Subcutaneous abdominal adipose tissue (tissue), 5 donors: ENCODE results near the gene CNPY3.
A peak's percentile ranks its signal among the peaks of the same experiment; 100 is the strongest.
"Not testable (repeated sequence)": the region's sequence is repeated elsewhere in the genome, so short reads cannot be mapped to it uniquely, and the experiment has no call there.

ENCODE experiments used
- H3K27ac ChIP-seq: one replicate; pipeline ENCODE4 v1.7.0; 2013; ENCODE audit warnings: low read depth, mild to moderate bottlenecking, inconsistent platforms, low read length, moderate library complexity
- H3K27me3 ChIP-seq, 5 donors: one replicate each; pipeline ENCODE4 v1.7.0; 2013; ENCODE audit warnings: low read length in 5 of 5, inconsistent platforms in 1 of 5; ENCODE audit not compliant: control insufficient read depth in 5 of 5, insufficient read depth in 4 of 5
- H3K36me3 ChIP-seq, 5 donors: one replicate each; pipeline ENCODE4 v1.7.0; 2013; ENCODE audit warnings: low read length in 5 of 5; ENCODE audit not compliant: control insufficient read depth in 5 of 5, insufficient read depth in 5 of 5
- H3K4me1 ChIP-seq, 5 donors: one replicate each; pipeline ENCODE4 v1.7.0; 2013; ENCODE audit warnings: low read length in 5 of 5, mild to moderate bottlenecking in 3 of 5, moderate library complexity in 1 of 5; ENCODE audit not compliant: control insufficient read depth in 5 of 5, insufficient read depth in 5 of 5
- H3K4me3 ChIP-seq, 5 donors: one replicate each; pipeline ENCODE4 v1.7.0; 2013; ENCODE audit warnings: low read length in 5 of 5, low read depth in 1 of 5
- H3K9ac ChIP-seq, 5 donors: one replicate each; pipeline ENCODE4 v1.7.0; 2013; ENCODE audit warnings: low read length in 5 of 5, mild to moderate bottlenecking in 4 of 5, moderate library complexity in 3 of 5
- H3K9me3 ChIP-seq, 5 donors: one replicate each; pipeline ENCODE4 v1.7.0; 2013; ENCODE audit warnings: low read length in 5 of 5; ENCODE audit not compliant: control insufficient read depth in 5 of 5
- donor health status: healthy.
- donor health status: healthy.
- donor health status: healthy.
- donor health status: healthy.
- donor health status: healthy.

CNPY3 gene

DNA sequence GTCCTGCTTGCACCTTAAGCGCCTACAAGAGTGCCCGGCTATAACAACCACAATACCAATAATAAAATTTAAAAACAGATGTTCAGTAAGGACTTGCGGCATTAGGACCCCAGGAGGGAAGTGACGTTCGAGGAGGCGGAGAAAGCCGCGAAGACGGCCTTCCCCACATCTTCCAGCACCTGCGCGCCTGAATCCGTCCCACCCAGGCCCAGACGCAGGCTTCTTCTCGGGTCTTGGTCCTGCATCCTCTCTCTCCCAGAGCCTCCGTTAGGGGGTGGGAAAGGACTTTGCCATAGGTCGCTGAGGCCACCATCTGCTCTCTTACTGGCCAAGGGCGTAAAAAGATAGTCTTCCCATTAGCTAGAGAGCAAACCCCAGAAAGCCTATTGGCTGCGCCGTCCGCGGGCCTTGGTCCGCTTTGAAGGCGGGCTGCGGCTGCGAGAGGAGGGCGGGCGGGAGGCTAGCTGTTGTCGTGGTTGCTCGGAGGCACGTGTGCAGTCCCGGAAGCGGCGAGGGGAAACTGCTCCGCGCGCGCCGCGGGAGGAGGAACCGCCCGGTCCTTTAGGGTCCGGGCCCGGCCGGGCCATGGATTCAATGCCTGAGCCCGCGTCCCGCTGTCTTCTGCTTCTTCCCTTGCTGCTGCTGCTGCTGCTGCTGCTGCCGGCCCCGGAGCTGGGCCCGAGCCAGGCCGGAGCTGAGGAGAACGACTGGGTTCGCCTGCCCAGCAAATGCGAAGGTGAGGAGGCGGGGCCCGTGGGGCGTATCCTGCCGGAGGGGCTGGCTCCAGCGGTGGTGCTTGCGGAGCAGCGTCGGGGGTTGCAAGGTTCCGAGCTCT lies at the start of gene CNPY3:
TSS of gene CNPY3 (plus strand) at position 495 of the 835 bp plus-strand sequence. CDS start at position 586, 91 bp downstream.
- Histone ChIP-seq H3K9me3 (no peaks in the 10 kb centered on the region), H3K27me3 (peaks cover 2 to 7% (median 5%) of the 10 kb centered on the region in 5 donors), H3K9ac (peak within 1 kb of the TSS; percentile 48 to 87 (median 79)), H3K4me3 (peak within 1 kb of the TSS; percentile 73 to 87 (median 84)), H3K27ac (peak within 1 kb of the TSS; percentile 84), H3K4me1 (peaks cover 3 to 45% (median 35%) of the 10 kb centered on the region in 5 donors), H3K36me3 (peaks cover 0 to 4% (median 2%) of the 10 kb centered on the region in 5 donors)

DNA sequence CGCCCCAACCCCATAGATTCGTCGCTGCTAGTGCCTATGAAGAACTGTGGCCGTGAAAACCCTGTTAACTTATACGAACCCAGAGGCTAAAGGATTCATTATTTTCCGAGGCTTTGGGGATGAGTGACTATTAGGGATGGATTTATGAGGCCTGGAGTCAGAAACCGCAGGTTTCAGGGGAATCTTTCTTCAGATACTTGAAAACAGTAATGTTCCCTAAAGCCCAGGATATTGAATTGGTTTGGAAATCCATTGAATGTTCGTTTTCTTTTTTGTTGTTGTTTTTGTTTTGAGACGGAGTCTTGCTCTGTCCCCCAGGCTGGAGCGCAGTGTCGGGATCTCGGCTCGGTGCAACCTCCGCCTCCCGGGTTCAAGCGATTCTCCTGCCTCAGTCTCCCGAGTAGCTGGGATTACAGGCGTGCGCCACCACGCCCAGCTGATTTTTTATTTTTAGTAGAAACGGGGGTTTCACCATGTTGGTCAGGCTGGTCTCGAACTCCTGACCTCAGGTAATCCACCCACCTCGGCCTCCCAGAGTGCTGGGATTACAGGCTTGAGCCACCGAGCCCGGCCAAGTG lies 49.0 kb upstream of the CNPY3 start:
- Histone ChIP-seq H3K27ac (peak overlapping the region; percentile 74), H3K4me3 (peak overlapping the region; percentile 84 to 98 (median 85)), H3K9ac (peak overlapping the region; percentile 81 to 99 (median 90)), H3K36me3 (peaks cover 12 to 26% (median 24%) of the 10 kb centered on the region in 5 donors), H3K4me1 (peaks cover 0 to 27% (median 23%) of the 10 kb centered on the region in 5 donors)
- not testable (repeated sequence) for H3K27me3 ChIP-seq, H3K9me3 ChIP-seq

DNA sequence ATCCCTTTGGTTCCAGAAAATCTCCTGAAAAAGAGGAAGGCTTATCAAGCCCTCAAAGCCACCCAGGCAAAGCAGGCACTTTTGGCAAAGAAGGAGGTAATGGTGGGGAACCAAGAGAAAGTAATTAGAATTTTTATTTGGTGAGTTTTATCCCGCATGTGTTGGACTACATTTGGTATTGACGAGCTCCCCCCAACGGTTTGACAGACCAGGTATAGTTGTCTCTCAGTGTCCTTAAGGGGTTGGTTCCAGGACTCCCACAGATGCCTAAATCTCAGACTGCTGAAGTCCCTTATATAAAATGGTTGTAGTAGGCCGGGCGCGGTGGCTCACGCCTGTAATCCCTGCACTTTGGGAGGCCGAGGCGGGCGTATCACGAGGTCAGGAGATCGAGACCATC lies 48.4 kb upstream of the CNPY3 start:
- not testable (repeated sequence) for H3K9me3 ChIP-seq, H3K27me3 ChIP-seq
- peak overlapping the region; percentile 74 for H3K27ac ChIP-seq
- H3K4me3 ChIP-seq: peak overlapping the region in 4 of 5 donors; percentile 84 to 98 (median 85)
- H3K4me1 ChIP-seq: peaks cover 0 to 27% (median 23%) of the 10 kb centered on the region in 5 donors
- peaks cover 17 to 32% (median 29%) of the 10 kb centered on the region in 5 donors for H3K36me3 ChIP-seq
- peak overlapping the region; percentile 63 to 99 (median 90) for H3K9ac ChIP-seq

- Histone ChIP-seq H3K27me3 (no peaks in the 10 kb centered on the region), H3K9ac (no peak overlapping the region), H3K27ac (no peak overlapping the region), H3K4me1 (peaks cover 2 to 21% (median 12%) of the 10 kb centered on the region in 5 donors), H3K36me3 (peaks cover 17 to 42% (median 36%) of the 10 kb centered on the region in 5 donors), H3K4me3 (no peak overlapping the region), H3K9me3 (no peaks in the 10 kb centered on the region)
These were observed 43.6 kb upstream of the CNPY3 start for GRCh38 chr6:42885702-42886101.

GRCh38 chr6:42888201-42888600 lies 41.1 kb upstream of the CNPY3 start:
- H3K9me3 ChIP-seq, H3K4me3 ChIP-seq, H3K9ac ChIP-seq, H3K27me3 ChIP-seq, H3K27ac ChIP-seq: not testable (repeated sequence)
- Histone ChIP-seq H3K36me3 (peaks cover 17 to 37% (median 31%) of the 10 kb centered on the region in 5 donors), H3K4me1 (peaks cover 4 to 16% (median 15%) of the 10 kb centered on the region in 5 donors)

GRCh38 chr6:42889815-42890214 lies 39.5 kb upstream of the CNPY3 start:
- Histone ChIP-seq H3K4me3 (peak overlapping the region; percentile 73 to 99 (median 87)), H3K36me3 (peaks cover 4 to 21% (median 16%) of the 10 kb centered on the region in 5 donors), H3K27ac (peak overlapping the region; percentile 88), H3K4me1 (peaks cover 4 to 16% (median 15%) of the 10 kb centered on the region in 5 donors), H3K9me3 (no peaks in the 10 kb centered on the region), H3K27me3 (no peaks in the 10 kb centered on the region), H3K9ac (peak overlapping the region; percentile 72 to 97 (median 89))

DNA sequence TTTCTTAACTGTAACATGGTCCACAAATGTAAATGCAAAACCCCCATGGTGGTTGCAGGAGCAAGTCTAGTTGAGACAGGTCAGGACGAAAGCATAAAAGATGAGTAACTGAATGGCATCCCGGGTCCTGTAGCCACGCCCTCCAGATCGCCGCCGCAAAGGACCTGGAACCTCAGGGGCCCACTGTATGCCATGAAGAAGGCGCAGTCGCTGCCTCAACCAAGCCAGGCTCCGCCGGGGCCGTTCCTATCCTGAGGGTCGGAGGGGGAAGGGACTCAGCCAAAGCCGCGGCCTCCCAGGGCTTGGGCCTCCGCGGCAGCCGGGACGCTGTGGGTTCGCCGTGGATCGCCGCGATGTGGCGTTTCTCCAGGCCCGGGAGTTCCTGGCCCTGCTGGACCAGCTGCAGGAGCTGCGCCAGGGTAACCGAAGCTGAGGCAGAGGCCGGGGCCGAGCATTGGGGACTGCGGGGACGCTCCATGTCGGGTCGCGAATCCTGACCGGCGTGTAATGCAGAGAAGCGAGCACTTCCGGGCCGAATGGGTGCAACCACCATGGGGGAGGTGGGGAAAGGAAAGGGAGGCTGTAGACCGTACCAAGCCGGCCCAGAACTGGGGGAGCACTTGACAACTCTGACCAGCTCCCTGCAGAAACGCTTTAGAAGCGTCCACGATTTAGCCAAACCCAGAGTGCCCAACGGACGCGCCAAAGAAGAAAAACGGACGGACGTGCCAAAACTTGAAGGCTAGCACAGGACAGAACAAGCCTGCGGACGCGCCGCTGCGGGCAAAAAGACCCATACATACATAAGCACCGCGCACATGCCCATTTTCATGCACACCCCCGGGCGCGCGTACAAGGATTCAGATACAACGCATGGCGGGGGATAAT lies 38.7 kb upstream of the CNPY3 start:
- peaks cover 4 to 16% (median 15%) of the 10 kb centered on the region in 5 donors for H3K4me1 ChIP-seq
- no peaks in the 10 kb centered on the region for H3K9me3 ChIP-seq
- H3K36me3 ChIP-seq: peaks cover 2 to 14% (median 10%) of the 10 kb centered on the region in 5 donors
- peak overlapping the region; percentile 79 to 99 (median 87) for H3K4me3 ChIP-seq
- peak overlapping the region; percentile 88 for H3K27ac ChIP-seq
- no peaks in the 10 kb centered on the region for H3K27me3 ChIP-seq
- H3K9ac ChIP-seq: peak overlapping the region; percentile 72 to 97 (median 89)

- Histone ChIP-seq H3K4me3 (peak overlapping the region; percentile 79 to 99 (median 87)), H3K4me1 (peaks cover 4 to 16% (median 15%) of the 10 kb centered on the region in 5 donors), H3K27me3 (no peaks in the 10 kb centered on the region), H3K36me3 (peaks cover 0 to 7% (median 4%) of the 10 kb centered on the region in 5 donors), H3K27ac (peak overlapping the region; percentile 88), H3K9ac (peak overlapping the region; percentile 63 to 97 (median 89)), H3K9me3 (no peaks in the 10 kb centered on the region)
These were observed 38.0 kb upstream of the CNPY3 start for GRCh38 chr6:42891199-42891722.

DNA sequence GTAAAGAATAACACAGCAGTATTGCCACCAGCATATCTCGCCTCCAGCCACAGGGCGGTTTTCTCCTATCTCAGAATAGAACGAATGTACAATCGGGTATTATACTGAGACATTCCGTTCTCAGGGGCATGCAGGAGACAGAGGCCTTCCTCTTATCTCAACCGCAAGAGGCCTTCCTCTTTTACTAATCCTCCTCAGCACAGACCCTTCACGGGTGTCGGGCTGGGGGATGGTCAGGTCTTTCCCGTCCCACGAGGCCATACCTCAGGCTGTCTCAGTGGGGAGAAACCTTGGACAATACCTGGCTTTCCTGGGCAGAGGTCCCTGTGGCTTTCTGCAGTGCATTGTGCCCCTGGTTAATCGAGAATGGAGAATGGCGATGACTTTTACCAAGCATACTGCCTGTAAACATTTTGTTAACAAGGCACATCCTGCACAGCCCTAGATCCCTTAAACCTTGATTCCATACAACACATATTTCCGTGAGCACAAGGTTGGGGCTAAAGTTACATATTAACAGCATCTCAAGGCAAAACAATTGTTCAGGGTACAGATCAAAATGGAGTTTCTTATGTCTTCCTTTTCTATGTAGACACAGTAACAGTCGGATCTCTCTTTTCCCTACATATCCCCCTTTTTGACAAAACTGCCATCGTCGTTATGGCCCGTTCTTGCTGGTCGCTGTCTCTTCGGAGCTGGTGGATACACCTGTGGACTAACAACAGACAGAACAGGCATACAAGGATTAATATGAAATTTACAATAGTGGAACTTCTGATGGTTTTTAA lies 35.0 kb upstream of the CNPY3 start:
- not testable (repeated sequence) for H3K36me3 ChIP-seq, H3K27ac ChIP-seq, H3K9ac ChIP-seq, H3K4me3 ChIP-seq, H3K9me3 ChIP-seq, H3K27me3 ChIP-seq
- peaks cover 4 to 16% (median 15%) of the 10 kb centered on the region in 5 donors for H3K4me1 ChIP-seq
